GM19099 (cell line): ENCODE data around the gene RBFOX1.

Experiments used
- POLR2A ChIP-seq: IDR thresholded peaks from 3 replicates; pipeline ENCODE4 v1.6.1; 2011; ENCODE audit warnings: low read depth; ENCODE audit not compliant: insufficient read length; ENCODE audit errors: extremely low read depth

RBFOX1 gene

GRCh38 chr16:7449808-7450207, 117.2 kb downstream of the RBFOX1 start:
- no peak for TF ChIP-seq POLR2A

DNA sequence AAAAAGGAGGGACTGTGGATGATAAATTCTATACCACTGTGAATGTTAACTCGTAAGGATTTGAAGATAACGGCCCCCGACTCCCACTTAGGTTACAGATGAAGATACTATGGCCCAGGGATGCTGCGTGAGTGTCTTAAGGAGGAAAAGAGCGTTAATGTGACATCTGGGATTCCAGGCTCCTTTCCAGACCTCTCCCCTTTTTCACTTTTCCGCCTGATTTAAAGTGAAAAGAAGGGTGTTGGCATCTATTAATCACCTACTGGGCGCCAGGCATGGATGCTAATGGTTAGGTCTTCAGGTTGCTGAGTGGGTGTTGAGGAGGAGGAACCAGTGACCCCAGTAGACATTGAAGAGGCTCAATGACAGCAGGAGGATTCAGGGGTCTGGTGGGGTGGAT, 117.8 kb downstream of the RBFOX1 start:
- TF ChIP-seq POLR2A = no peak

DNA sequence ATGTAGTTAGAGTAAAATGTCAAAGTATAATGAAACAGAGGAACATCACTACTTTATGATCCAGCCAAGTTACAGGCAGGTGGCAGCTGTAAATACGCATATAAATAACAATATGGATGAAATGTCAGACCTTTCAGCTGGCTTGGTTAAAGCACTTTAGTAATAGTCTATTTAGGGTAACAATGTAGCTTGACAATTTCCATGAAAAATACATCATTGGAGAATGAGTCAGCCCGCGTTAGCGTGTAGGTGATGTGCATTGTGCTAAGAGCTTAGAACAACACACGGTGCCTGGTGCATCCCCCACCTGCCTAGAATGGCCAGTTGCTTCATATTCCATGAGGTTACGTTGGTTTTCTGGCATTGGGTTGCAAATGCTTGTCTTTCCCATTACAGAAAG, 119.4 kb downstream of the RBFOX1 start:
- no peak for TF ChIP-seq POLR2A

DNA sequence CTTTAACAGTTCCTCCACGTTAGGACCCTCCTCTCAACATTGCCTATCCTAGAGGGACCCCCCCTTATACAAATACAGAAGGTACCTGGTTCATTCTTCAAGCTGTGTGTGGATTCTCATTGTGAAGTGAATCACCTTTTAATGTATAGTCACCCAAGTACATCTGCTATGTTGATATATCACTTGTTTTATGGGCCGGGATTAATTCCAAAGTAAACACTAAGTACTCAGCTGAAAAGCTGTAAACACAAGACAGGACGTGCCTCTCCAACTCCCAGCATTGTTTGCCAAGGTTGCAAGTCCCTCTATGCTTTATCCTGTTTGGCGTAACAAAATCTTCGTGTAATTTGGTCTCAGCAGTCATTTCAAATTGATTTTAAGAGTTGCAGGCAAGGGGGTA, 123.6 kb downstream of the RBFOX1 start:
- TF ChIP-seq POLR2A = no peak

DNA sequence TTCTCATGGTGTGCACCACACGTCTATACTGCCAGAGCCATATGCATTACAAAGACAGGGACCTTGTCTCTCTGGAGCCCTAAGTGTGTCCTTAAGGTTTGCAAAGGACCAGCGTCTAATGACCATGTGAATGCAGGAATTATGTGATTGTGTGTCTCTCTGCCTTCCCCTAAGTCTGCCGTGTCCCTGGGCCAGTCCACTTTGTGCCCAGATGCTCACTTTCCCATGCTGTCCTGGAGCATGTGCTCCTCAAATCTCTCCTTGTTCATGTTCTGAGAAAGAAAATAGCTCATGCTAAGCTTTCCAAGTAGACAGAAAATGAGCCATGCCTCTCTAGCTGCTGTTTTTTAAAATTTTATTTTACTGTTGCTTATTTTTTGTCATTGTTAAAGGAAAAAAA, 125.5 kb downstream of the RBFOX1 start:
- TF ChIP-seq POLR2A = no peak

GRCh38 chr16:7470344-7470743, 137.7 kb downstream of the RBFOX1 start:
- no peak for TF ChIP-seq POLR2A

DNA sequence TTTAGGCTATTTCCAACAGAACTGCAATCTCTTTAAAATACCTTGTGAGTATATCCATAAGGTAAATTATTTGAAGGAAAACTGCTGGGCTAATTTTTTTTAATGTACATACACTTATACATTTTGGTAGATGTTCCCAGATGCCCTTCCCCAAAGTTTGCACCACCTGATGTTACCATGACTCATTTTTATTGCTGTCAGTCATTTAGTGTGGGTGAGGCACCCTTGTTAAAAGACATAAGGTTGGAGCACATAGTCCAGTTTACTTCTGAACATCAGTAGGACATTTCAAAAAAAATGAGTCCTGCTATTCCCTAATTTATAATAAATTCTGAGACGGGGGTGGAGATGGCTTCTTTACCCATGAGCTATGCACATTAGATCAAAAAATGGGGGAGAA, 138.6 kb downstream of the RBFOX1 start:
- no peak for TF ChIP-seq POLR2A

DNA sequence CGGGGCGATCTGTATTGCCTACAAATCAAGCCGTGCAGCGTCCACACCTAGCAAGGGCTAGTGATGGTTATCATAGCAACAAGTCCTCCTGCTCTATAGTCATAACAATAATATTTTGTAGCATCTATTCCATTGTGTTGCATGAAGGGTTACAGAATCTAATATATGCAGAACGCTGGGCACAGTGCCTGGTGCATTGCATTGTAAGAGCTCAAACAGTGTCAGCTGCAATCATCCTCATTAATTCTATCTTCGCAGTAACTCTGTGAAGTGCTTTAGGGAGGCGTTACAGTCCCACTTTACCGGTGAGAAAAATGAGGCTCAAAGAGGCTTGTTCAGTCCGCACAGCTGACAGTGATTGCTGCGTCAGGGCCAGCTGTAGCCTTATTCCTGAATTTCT, 149.4 kb downstream of the RBFOX1 start:
- TF ChIP-seq POLR2A = no peak

- TF ChIP-seq POLR2A = no peak
Measured at GRCh38 chr16:7482596-7483290, 150.1 kb downstream of the RBFOX1 start.

- no peak for TF ChIP-seq POLR2A
Measured at GRCh38 chr16:7487574-7488323, 155.1 kb downstream of the RBFOX1 start.

DNA sequence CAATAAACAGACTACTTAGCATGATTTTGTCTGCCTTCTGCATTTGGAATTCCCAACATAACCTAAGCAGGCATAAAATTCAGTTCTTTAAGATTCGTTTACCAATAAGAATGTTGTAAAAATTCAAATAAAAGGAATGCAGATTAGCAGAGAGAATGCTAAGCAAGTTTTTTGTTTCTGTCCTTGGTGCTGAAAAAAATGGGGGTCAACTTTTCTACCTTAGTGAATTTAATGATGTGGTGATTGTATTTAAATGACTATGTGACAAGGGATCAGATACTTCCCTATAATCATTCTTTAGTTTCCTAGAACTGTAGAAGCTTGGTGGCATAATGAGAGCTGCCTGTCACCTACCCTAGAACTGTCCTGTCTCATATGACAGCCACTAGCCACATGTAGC, 159.5 kb downstream of the RBFOX1 start:
- TF ChIP-seq POLR2A = no peak

GRCh38 chr16:7493133-7493532, 160.5 kb downstream of the RBFOX1 start:
- TF ChIP-seq POLR2A = no peak

- no peak for TF ChIP-seq POLR2A
Measured at GRCh38 chr16:7497691-7498090, 165.0 kb downstream of the RBFOX1 start.

DNA sequence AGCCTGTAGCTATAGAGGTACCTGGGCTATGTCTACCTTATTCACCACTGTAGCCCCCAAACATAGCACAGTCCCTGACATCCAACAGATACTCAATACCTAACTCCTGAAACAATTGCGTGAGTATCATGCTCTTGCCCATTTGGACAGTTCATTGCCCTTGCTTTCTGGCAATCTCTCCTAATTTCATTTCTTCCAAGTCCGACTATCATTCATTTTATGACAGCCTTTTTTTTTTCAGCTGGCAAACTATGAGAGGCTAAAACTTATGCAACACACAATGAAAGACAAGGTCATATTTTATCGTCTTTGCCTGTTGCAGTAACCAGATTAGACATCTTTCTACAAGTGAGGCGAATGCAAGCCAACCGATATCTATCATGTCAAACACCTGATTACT, 169.2 kb downstream of the RBFOX1 start:
- no peak for TF ChIP-seq POLR2A

GRCh38 chr16:7503666-7504065, 171.0 kb downstream of the RBFOX1 start:
- TF ChIP-seq POLR2A = no peak

- TF ChIP-seq POLR2A = no peak
Measured at GRCh38 chr16:7504844-7505243, 172.2 kb downstream of the RBFOX1 start.
